BJ (cell line): ENCODE measurements around the gene UQCC2. TPM values are rescaled to one million over a fixed set of nuclear protein-coding genes. Genes with fewer than 3 reads are reported as not detected.

Source experiments
- CTCF ChIA-PET: fragments of 350-600 bp; formaldehyde crosslinking; extraction: SDS; loops from one replicate; lab custom pipeline; 2021; ENCODE audit warnings: antibody characterized with exemption, inconsistent platforms; lab: Yijun Ruan, JAX
- POLR2A ChIA-PET: fragments of 300-600 bp; sonication (Branson Sonifier 250); formaldehyde crosslinking; extraction: SDS; loops from one replicate; lab custom pipeline; 2021; ENCODE audit warnings: antibody characterized with exemption; lab: Charles Lee
- DNase-seq: peaks from one replicate; pipeline ENCODE4 v3.0.0-alpha.2; 2011; ENCODE audit warnings: low read depth
- H3K27me3 ChIP-seq: 2 replicates; pipeline ENCODE4 v1.6.0; 2011; ENCODE audit warnings: low read length; ENCODE audit not compliant: control insufficient read depth, insufficient read depth
- H3K36me3 ChIP-seq: 2 replicates; pipeline ENCODE4 v1.5.1; 2011; ENCODE audit warnings: low read length; ENCODE audit not compliant: control insufficient read depth, insufficient read depth
- H3K4me3 ChIP-seq: 2 replicates; pipeline ENCODE4 v1.5.1; 2011; ENCODE audit warnings: low read depth, mild to moderate bottlenecking, control low read depth, low read length
- CTCF ChIP-seq: IDR thresholded peaks from 2 replicates; pipeline ENCODE4 v1.5.1; 2011; ENCODE audit warnings: low read depth, mild to moderate bottlenecking, control low read depth, inconsistent platforms, low read length, moderate library complexity; ENCODE audit not compliant: insufficient read depth
- polyA plus RNA-seq: library from polyadenylated mRNA; depleted of rRNA; stranded (reverse); fragments of >200 nt; gene quantifications from 2 replicates; pipeline ENCODE4 v1.2.3, GENCODE V29; 2011

Gene UQCC2
- polyA plus RNA-seq, 1 experiment, result 51.7 TPM

DNA sequence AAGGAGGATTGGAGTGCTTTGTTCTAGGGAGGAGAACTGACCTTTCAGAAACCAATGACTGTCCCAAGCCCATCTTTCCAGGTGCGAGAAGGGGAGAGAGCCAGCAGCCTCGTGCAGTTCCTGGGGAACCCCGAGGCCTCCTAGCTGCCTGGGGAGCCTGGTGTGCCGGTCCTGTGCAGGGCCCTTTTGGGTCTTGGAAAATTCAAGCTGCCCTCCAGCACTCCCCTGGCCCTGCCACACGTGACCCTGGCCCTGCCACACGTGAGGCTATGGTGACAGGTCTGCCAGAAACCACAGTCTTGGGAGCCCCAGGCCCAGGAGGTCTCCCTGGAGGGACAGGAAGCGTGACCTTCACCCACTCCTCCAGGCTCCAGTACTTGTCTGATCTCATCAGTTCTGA lies 19.5 kb upstream of the UQCC2 start:
- CTCF ChIA-PET, result interaction anchor here (1.4 to 6.3 kb wide), 3 partner anchors 14 to 30 kb away, joined by 4 to 37 read pairs (median 5); partner anchors contain the start of genes IP6K3 and UQCC2
- Histone ChIP-seq H3K36me3 (no peaks in the 10 kb centered on the region), H3K27me3 (peaks cover 10% of the 10 kb centered on the region), H3K4me3 (no peak overlapping the region)
- POLR2A ChIA-PET, result no interaction called here
- DNase-seq, result no peak
- no peak for TF ChIP-seq CTCF

GRCh38 chr6:33730611-33731010 lies 19.1 kb upstream of the UQCC2 start:
- TF ChIP-seq CTCF, result no peak
- ChIA-PET CTCF (interaction anchor here (0.6 to 6.3 kb wide), 4 partner anchors 7 to 357 kb away, joined by 3 to 37 read pairs (median 4); partner anchors contain the start of gene IP6K3), POLR2A (no interaction called here)
- no peaks in the 10 kb centered on the region for H3K36me3 ChIP-seq
- H3K4me3 ChIP-seq, result no peak overlapping the region
- H3K27me3 ChIP-seq, result peaks cover 10% of the 10 kb centered on the region
- DNase-seq, result no peak

DNA sequence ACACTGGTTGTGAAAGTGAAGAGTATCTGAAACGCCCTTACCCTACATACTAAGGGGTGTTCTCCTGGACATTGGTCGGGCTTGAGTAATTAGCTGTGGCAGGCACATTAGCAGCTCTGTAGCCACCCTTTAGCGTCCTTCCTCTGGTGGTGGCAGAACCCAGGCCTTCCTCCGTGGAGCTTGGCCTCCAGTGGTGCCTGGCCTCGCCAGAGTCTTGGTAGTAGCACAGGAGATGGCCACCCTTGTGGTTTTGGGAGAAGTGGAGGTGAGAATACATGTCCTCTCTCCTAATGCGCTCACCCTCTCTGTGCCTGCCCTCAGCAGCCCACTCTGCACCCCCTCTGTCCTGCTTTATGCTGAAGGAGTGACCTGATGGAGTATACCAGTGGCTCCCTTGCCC lies 17.6 kb upstream of the UQCC2 start:
- Histone ChIP-seq H3K27me3 (peaks cover 10% of the 10 kb centered on the region), H3K36me3 (no peaks in the 10 kb centered on the region), H3K4me3 (no peak overlapping the region)
- no peak for TF ChIP-seq CTCF
- POLR2A ChIA-PET, result no interaction called here
- DNase-seq, result no peak
- CTCF ChIA-PET, result interaction anchor here (0.7 to 6.3 kb wide), 4 partner anchors 9 to 18 kb away, joined by 3 to 37 read pairs (median 3); partner anchors contain the start of genes IP6K3 and UQCC2

DNA sequence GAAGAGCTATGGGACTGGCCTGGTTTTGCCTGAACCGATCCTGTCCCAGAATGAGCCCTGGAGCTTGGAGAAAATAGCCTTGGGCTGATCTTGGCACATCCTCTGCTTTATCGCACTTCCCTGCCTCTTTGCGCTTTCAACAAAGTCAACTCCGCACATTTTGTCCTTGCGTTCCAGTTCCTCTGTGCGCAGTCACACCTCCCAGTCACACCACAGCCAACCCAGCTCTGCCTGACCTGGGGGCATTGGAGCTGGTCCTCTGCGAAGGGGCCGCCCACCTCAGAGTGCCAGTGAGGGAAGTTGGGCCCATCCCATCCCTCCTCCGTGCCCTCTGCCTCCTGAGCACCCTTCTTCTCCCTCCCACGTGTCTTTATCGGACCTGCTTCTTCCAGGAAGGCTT lies 16.9 kb upstream of the UQCC2 start:
- H3K36me3 ChIP-seq, result no peaks in the 10 kb centered on the region
- TF ChIP-seq CTCF, result no peak
- H3K4me3 ChIP-seq, result no peak overlapping the region
- DNase-seq, result no peak
- ChIA-PET POLR2A (no interaction called here), CTCF (interaction anchor here (0.7 to 6.3 kb wide), 3 partner anchors 12 to 17 kb away, joined by 3 to 37 read pairs (median 3); partner anchors contain the start of genes IP6K3 and UQCC2)
- peaks cover 14% of the 10 kb centered on the region for H3K27me3 ChIP-seq

- ChIA-PET CTCF (interaction anchor here (0.7 to 6.3 kb wide), 2 partner anchors 17 to 42 kb away, joined by 3 to 37 read pairs; partner anchors contain the start of gene IP6K3), POLR2A (no interaction called here)
- Histone ChIP-seq H3K27me3 (peaks cover 14% of the 10 kb centered on the region), H3K36me3 (no peaks in the 10 kb centered on the region), H3K4me3 (no peak overlapping the region)
- DNase-seq, result no peak
- no peak for TF ChIP-seq CTCF
Measured at GRCh38 chr6:33727932-33728331, 16.4 kb upstream of the UQCC2 start.
